Endodermal cell (in vitro differentiated cells): ENCODE results near the gene USP43. TPM values are rescaled to one million over a fixed set of nuclear protein-coding genes. Genes with fewer than 3 reads are reported as not detected.

Experiments
- DNase-seq: peaks from one replicate; pipeline ENCODE4 v3.0.0-alpha.2; 2017
- H3K27ac ChIP-seq: 2 replicates; pipeline ENCODE4 v1.5.1; 2013; ENCODE audit warnings: mild to moderate bottlenecking, low read depth, low read length, moderate library complexity
- H3K27me3 ChIP-seq: 2 replicates; pipeline ENCODE4 v1.6.1; 2013; ENCODE audit warnings: mild to moderate bottlenecking, low read length, moderate library complexity; ENCODE audit not compliant: insufficient read depth, control insufficient read depth, poor library complexity, severe bottlenecking
- H3K36me3 ChIP-seq: 2 replicates; pipeline ENCODE4 v1.7.0; 2013; ENCODE audit warnings: mild to moderate bottlenecking, low read length, moderate library complexity; ENCODE audit not compliant: control insufficient read depth, insufficient read depth
- H3K4me1 ChIP-seq: one replicate; pipeline ENCODE4 v1.7.0; 2013; ENCODE audit warnings: low read length; ENCODE audit not compliant: control insufficient read depth, insufficient read depth
- H3K4me3 ChIP-seq: 2 replicates; pipeline ENCODE4 v1.5.1; 2013; ENCODE audit warnings: mild to moderate bottlenecking, low read length, moderate library complexity
- H3K9ac ChIP-seq: 2 replicates; pipeline ENCODE4 v1.6.1; 2013; ENCODE audit warnings: mild to moderate bottlenecking, low read length, moderate library complexity; ENCODE audit not compliant: poor library complexity, severe bottlenecking; ENCODE audit errors: extremely low read depth
- H3K9me3 ChIP-seq: 2 replicates; pipeline ENCODE4 v1.6.1; 2013; ENCODE audit warnings: mild to moderate bottlenecking, low read length, moderate library complexity; ENCODE audit not compliant: control insufficient read depth
- H3K27ac Mint-ChIP-seq: 2 replicates; pipeline ENCODE4 v1.8.0; 2020; ENCODE audit warnings: mixed read lengths
- H3K27me3 Mint-ChIP-seq: 2 replicates; pipeline ENCODE4 v1.8.0; 2021; ENCODE audit warnings: mild to moderate bottlenecking, mixed read lengths; ENCODE audit not compliant: insufficient read depth
- H3K36me3 Mint-ChIP-seq: 2 replicates; pipeline ENCODE4 v1.8.0; 2020; ENCODE audit warnings: low read depth, mixed read lengths
- H3K4me1 Mint-ChIP-seq: 2 replicates; pipeline ENCODE4 v1.8.0; 2020; ENCODE audit warnings: mixed read lengths
- H3K4me3 Mint-ChIP-seq: 2 replicates; pipeline ENCODE4 v1.8.0; 2020; ENCODE audit warnings: mild to moderate bottlenecking, moderate library complexity, mixed read lengths
- H3K9me3 Mint-ChIP-seq: 2 replicates; pipeline ENCODE4 v1.8.0; 2020; ENCODE audit warnings: mild to moderate bottlenecking, mixed read lengths
- CTCF ChIP-seq: fragments of 200-600 bp; sonication (generic); conservative IDR thresholded peaks from 2 replicates; pipeline ENCODE4 v1.5.0; 2021; ENCODE audit warnings: antibody characterized with exemption, mild to moderate bottlenecking
- WGBS, 2 experiments: methylation state at CpG; one replicate each; pipeline versions ENCODE4 v1.1.5 to v1.1.7; 2013; ENCODE audit warnings: missing lambda C conversion rate in 2 of 2, mixed read lengths in 1 of 2; ENCODE audit not compliant: insufficient coverage in 1 of 2, insufficient read length in 1 of 2; 5-methylcytosine and 5-hydroxymethylcytosine counted together
- total RNA-seq, 2 donors: library from RNA; stranded (reverse); fragmentation: NEBNext Ultra II Directional in 1 of 2; extraction: Animal tissue kit (Norgen Biotek cat#: 25700) in 1 of 2; gene quantifications; 2 replicates in 1 of 2; 3 replicates in 1 of 2; pipeline ENCODE4 v1.2.1, GENCODE V29; 2021

USP43 gene
- total RNA-seq, 2 donors from 2014 or later = 8.6 to 12.6 TPM

GRCh38 chr17:9776911-9777310 is 131.6 kb downstream of the USP43 start:
- H3K9ac ChIP-seq = no peak overlapping the region

More at GRCh38 chr17:9776911-9777310, 131.6 kb downstream of the USP43 start:
- WGBS, 2 experiments = 87 to 95% methylated on average over 9 of the region's 9 CpGs
- Mint-ChIP-seq H3K27me3 (peaks cover 12% of the 10 kb centered on the region), H3K27ac (no peak overlapping the region), H3K36me3 (no peaks in the 10 kb centered on the region), H3K4me3 (no peak overlapping the region), H3K9me3 (peaks cover 2% of the 10 kb centered on the region), H3K4me1 (peaks cover 5% of the 10 kb centered on the region)
- Histone ChIP-seq H3K27me3 (no peaks in the 10 kb centered on the region), H3K27ac (no peak overlapping the region), H3K4me1 (no peaks in the 10 kb centered on the region), H3K4me3 (no peak overlapping the region), H3K9me3 (no peaks in the 10 kb centered on the region), H3K36me3 (no peaks in the 10 kb centered on the region)
- no peak for TF ChIP-seq CTCF
- no peak for DNase-seq

Other genes starting within 250 kb of the USP43 start
- 10 to 100 TPM; 82.5 to 98.2 TPM for gene STX8, start 69.7 kb upstream of the USP43 start, total RNA-seq
- under 1 TPM; 0.29 to 0.51 TPM for gene CFAP52, start 68.9 kb upstream of the USP43 start, total RNA-seq
- gene DHRS7C, start 146.1 kb downstream of the USP43 start, total RNA-seq = not detected
- not detected for gene GSG1L2, start 176.6 kb downstream of the USP43 start, total RNA-seq
- gene GLP2R, start 180.4 kb downstream of the USP43 start, total RNA-seq = not detected